ENCODE measurements around the gene SLK.
A peak's percentile ranks its signal among the peaks of the same experiment; 100 is the strongest.

Gene SLK

DNA sequence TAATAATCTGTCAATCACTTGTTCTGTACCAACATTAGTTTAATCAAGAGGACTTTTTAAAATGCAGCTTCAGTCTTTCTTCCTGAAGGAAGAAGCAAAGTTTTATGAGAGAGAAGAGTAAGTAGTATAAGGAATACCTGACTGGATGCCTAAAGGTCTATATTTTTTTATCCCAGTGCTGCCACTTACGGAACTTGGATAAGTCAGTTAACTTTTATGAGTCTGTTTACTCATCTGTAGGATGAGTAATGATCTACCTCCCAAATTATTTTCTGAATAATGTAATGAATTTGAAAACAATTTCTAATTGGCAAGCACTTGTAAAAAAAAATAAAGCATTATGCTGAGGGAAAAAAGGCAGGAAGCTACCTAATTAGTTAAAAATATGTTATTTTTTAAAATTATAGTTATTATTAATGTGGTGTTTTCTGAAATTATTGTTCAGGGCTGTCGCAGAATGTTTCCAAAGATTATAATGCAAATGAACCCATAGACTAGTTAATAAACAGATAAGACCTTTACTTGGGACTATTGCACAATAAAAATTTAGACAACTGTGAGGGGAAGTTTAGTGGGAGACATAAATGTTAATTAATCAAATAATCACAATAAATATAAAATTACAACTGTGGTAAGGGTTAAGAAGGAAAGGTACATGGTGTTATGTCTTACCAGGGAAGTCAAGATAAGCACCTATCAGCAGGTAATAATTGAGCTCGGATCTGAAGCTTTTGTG lies 24.6 kb downstream of the SLK start:
- DNase-seq, result no peak

DNA sequence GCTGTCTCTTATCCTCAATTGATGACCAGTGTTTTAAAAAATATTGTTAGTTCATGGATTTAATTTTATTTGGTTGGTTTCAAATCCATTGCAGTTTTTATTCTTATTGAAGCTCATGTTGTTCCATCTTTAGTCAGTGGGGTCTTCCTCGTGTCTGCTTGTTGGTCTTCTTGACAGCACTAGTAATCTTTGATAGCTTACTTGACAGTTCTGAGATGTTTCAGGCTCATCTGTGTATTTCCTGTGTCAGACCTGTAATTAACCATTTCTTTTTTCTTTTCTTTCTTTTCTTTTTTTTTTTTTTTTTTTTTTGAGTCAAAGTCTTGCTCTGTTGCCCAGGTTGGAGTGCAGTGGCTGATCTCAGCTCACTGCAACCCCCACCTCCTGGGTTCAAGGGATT lies 28.2 kb downstream of the SLK start:
- DNase-seq, result no peak

- DNase-seq, result no peak
Observed at GRCh38 chr10:103998805-103999204, 31.9 kb downstream of the SLK start.

DNA sequence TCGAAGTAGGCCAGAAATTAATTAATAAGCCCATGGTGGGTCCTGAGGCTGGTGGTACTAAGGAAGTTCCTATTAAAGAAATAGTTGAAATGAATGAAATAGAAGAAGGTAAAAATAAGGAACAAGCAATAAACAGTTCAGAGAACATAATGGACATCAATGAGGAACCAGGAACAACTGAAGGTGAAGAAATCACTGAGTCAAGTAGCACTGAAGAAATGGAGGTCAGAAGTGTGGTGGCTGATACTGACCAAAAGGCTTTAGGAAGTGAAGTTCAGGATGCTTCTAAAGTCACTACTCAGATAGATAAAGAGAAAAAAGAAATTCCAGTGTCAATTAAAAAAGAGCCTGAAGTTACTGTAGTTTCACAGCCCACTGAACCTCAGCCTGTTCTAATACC lies 36.0 kb downstream of the SLK start:
- DNase-seq, result no peak

GRCh38 chr10:104005172-104005863 lies 38.4 kb downstream of the SLK start:
- DNase-seq, result no peak

GRCh38 chr10:104011904-104012303 lies 45.0 kb downstream of the SLK start:
- DNase-seq, result no peak

DNA sequence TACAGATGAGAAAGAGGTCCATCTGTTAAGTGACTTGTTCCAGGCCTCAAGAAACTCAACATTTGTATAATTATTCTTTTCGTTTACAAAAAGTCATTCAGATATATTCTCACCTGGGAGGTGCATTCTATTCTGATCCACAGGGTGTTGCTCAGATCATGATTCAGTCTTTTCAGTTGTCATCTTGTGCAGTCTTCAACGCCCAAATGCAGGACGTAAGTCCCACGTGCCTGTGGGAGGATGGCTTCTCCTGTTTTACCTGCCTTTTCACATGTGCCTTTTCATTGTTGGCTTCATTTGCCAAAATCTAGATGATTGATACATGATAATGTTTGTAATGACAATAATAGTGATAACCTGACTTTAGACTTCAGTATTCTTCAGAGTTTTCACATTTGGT lies 46.5 kb downstream of the SLK start:
- DNase-seq, result no peak

DNA sequence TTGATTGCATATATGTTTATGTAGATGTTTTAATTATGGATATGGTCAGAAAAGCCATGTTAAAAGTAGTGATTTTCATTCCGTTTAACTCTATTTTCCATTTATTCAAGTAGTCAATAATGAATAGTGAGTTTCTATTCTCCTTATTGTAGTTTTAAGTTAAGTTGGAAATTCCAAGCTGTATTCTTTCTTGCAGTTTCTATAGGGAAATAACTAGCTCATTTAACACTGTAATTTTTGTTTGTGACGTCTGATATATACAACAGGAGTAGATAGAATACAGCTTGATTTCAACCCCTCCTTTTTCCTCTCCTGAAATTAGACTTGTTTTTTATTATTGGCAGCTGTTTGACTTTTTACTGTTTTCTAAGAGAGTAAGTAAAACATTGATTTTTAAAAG lies 47.2 kb downstream of the SLK start:
- no peak for DNase-seq

GRCh38 chr10:104016661-104017060 lies 49.7 kb downstream of the SLK start:
- DNase-seq, result no peak

DNA sequence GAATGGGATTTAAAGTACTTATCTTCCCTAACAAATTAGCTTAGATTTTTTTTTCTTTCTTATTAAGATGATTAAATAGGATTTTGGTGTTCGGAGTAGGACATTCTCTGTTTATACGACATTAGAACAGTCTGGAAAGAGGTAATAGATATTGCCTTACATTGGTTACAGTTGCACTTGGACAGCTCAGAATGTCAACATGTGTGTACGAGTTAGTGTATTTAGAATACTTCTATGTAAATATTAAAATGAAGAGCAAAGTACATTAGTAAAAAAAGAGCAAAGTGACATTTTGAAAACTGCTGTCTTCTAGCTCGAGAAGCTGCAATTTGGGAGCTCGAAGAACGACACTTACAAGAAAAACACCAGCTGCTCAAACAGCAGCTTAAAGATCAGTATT lies 51.5 kb downstream of the SLK start:
- DNase-seq, result no peak

GRCh38 chr10:104020020-104020419 lies 53.1 kb downstream of the SLK start:
- no peak for DNase-seq

DNA sequence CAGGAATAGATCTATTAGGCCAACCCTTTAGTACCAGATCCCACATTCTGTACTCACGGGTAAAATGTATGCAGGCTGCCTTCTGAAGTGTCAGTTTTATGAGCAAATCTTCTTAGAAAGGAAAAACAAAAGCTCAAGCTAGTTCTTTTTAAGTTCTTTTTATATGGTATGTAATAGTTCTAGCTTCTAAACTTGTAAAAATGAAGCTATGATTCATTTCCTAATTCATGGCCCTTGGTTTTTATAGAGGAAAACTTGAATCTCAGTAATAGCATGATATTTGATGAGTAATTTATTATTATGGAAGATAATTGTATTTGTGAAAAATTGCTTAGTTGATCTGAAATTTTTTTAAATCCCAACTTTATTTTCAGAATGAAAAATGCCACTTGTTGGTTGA lies 54.3 kb downstream of the SLK start:
- no peak for DNase-seq

DNA sequence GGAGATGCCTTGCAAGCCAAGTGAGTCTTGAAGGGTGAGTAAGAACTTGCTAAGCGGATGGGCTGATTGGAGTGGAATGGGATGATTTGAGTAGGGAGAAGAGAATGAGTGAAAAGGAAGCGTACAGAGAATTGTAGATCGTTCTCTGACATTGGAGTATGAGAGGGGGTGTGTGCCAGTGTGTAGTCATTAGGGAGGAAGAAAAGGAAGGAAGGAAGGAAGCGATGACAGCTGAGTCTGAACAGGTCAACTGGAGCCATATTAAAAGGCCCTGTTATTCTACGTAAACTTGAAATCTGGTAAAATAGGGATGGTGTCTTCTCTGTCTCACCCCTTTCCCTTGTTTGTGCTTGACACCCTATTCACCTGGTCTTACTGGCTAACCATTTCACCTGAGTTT lies 55.1 kb downstream of the SLK start:
- DNase-seq, result no peak

GRCh38 chr10:104025524-104025923 lies 58.6 kb downstream of the SLK start:
- no peak for DNase-seq

GRCh38 chr10:104026762-104027161 lies 59.8 kb downstream of the SLK start:
- DNase-seq, result no peak

DNA sequence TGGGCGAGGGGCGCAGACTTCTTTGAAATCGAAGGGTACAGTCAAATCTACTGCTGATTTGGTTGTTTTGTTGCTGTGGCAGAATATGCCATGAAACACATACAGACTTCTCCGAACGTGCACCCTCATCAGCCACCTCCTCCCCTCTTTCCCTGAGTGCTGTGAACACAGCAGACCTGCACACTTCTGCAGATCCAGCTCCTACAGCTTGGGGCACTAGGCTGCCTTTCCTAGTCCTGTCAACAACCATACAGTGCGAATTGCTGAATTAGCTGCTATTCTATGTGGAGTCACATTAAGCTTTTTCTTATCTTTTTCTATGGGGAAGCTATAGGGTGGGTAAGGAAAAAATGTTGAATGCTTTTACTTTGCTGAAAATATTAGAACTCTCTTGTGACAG lies 61.2 kb downstream of the SLK start:
- DNase-seq, result no peak

- no peak for DNase-seq
Observed at GRCh38 chr10:104028823-104029520, 62.0 kb downstream of the SLK start.

DNA sequence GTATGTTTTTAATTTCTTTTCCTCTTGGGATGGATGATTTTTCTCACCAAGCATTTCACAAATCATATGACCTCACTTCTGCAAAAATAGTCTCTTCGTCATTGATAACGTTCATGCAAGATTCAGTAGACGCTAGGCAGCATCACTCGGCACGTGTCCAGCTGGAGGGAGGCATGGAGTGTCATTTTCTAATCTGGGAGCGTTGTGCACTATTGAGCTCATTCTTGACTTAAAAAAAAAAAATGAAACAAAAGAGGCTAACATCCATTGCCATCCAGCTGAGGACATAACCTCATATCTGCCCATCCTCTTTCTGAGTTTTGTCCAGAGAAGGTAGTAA lies 62.6 kb downstream of the SLK start:
- no peak for DNase-seq

DNA sequence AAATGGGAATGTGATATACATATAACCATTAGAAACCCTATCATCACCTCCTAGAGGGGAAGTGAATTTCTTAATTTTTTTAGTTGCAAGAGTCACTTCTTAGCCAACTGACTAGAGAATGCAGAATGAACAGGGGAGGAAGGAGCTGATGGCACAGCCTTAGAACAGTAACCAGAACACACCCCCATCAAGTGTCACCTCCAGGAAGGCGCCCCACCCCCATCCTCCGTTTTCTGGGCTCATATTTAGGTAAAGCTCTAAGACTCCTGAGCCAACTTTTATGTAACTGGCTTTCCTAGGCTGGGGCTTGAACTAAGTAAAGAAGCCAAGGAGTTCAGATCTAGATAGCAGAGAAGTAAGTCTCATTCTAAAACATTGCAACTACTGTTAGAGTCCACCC lies 64.7 kb downstream of the SLK start:
- no peak for DNase-seq

DNA sequence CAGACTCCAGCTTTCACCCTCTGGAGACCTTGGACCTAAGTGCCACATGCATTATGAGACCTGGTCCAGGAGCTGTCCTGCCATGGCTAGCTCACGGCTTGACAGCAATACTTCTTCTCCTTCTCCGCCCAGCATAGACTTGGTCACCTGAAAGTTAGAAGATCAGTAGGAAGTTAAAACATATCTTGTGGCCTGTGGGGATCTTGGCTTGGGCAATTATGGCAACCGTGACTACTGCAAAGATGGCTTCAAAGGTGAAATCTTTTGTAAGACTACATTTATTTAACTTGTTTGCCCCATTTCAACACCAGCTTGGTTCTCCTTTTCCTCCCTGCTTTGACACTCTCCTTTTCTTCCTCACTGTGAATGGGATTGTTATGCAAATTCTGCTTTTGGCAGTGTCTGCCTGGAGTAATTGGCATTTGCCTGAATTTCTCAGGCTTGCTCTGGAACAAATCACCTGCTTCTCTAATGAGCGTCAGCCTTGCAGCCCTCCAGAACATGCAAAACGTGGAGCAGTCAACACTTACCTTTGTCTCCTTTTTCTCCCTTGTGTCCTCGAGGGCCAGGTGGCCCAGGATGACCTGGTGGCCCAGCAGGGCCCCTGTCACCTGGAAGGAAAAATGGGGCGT lies 65.3 kb downstream of the SLK start:
- peak in 1 of 2 experiments; percentile 26 for DNase-seq

- no peak for DNase-seq
Observed at GRCh38 chr10:104033401-104033930, 66.5 kb downstream of the SLK start.

GRCh38 chr10:104033966-104034365 lies 67.0 kb downstream of the SLK start:
- no peak for DNase-seq

DNA sequence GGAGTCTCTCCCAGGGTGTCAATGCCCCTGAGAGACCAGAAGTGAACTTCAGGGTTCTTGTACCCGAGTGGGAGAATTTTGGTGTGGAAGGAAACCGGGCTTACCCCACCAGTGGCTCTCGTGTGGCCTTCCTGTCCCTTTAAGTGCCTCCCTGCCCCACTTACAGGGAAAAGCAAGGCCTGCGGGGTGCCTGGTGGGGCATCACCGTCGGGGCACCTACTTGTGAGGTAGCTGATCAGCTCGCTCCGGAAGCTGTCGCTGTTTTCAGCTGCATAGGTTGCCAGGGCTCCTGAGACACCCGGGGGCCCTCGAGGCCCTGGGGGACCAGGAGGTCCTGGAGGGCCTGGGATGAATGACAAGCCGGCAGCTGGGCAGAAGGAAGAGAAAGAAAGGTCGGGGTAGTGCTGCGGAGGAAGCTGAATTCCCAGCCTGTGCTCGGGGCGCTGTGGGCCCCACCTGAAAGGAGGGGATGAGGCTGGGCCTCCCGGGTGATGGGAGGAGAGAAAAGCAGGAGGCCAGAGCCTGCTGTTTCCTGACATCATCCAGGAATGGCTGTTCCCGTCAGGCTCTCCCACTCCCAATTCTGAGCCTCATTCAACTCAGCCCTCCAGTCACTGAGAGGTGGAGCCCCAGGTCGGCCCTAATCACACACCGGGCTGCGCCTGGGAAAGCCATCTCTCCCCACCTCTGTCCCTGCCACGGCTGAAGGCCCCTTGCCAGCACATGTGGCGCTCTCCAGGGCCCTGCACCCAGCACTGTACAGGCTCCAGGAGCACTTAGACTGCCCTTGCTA lies 67.7 kb downstream of the SLK start:
- DNase-seq, result no peak

Data from NCI-H2081 (cell line).